SK-N-SH (cell line): Measurements from ENCODE around the gene LGALS12. TPM values are rescaled to one million over a fixed set of nuclear protein-coding genes. Genes with fewer than 3 reads are reported as not detected.

Experiments
- CTCF ChIA-PET: fragments of 300-600, 350-600 bp; formaldehyde crosslinking; extraction: SDS; loops from one replicate; lab custom pipeline; 2021; lab: Yijun Ruan, JAX
- POLR2A ChIA-PET: fragments of 350-600 bp; sonication (Branson Sonifier 250); formaldehyde crosslinking; extraction: SDS; loops from one replicate; lab custom pipeline; 2020; ENCODE audit warnings: antibody characterized with exemption, inconsistent platforms; lab: Yijun Ruan, JAX
- DNase-seq: peaks from one replicate; pipeline ENCODE4 v3.0.0; 2012
- H2AFZ ChIP-seq: fragments of 200-600 bp; sonication (generic); 2 replicates; pipeline ENCODE4 v1.8.1; 2016; ENCODE audit warnings: antibody characterized with exemption, mild to moderate bottlenecking, low read depth
- H3F3A ChIP-seq: fragments of 200-600 bp; sonication (generic); replicated peaks from 2 replicates; pipeline ENCODE3; 2016; ENCODE audit warnings: antibody characterized with exemption, mild to moderate bottlenecking; ENCODE audit not compliant: insufficient read depth
- H3K27ac ChIP-seq, 2 experiments: fragments of 200-500 bp in 1 of 2; fragments of 200-600 bp in 1 of 2; sonication (Bioruptor generic) in 1 of 2; sonication (generic), shearing (Covaris generic) in 1 of 2; 2 replicates each; pipeline versions ENCODE4 v1.5.1 to v1.6.1; 2014 to 2016; ENCODE audit warnings: low read depth in 2 of 2, inconsistent platforms in 1 of 2, low read length in 1 of 2, mild to moderate bottlenecking in 1 of 2, mixed read lengths in 1 of 2
- H3K27me3 ChIP-seq: fragments of 200-600 bp; sonication (generic), shearing (Covaris generic); 2 replicates; pipeline ENCODE4 v1.6.1; 2016; ENCODE audit warnings: mixed run types; ENCODE audit not compliant: insufficient read depth
- H3K36me3 ChIP-seq, 2 experiments: fragments of 200-500 bp in 1 of 2; fragments of 200-600 bp in 1 of 2; sonication (Bioruptor generic) in 1 of 2; sonication (generic) in 1 of 2; replicated peaks in 1 of 2; 2 replicates each; pipeline versions ENCODE3 to v1.5.1; 2014 to 2016; ENCODE audit warnings: low read length in 1 of 2, mild to moderate bottlenecking in 1 of 2; ENCODE audit not compliant: insufficient read depth in 2 of 2, control insufficient read depth in 1 of 2
- H3K4me1 ChIP-seq, 2 experiments: fragments of 200-500 bp in 1 of 2; fragments of 200-600 bp in 1 of 2; sonication (Bioruptor generic) in 1 of 2; sonication (generic), shearing (Covaris generic) in 1 of 2; 2 replicates each; pipeline versions ENCODE4 v1.5.1 to v1.6.1; 2014 to 2016; ENCODE audit warnings: low read depth in 1 of 2, low read length in 1 of 2, mixed run types in 1 of 2; ENCODE audit not compliant: insufficient read depth in 2 of 2, control insufficient read depth in 1 of 2
- H3K4me2 ChIP-seq: fragments of 200-600 bp; sonication (generic), shearing (Covaris generic); 2 replicates; pipeline ENCODE4 v1.6.1; 2017; ENCODE audit warnings: mixed run types
- H3K4me3 ChIP-seq, 2 experiments: fragments of 200-500 bp in 1 of 2; fragments of 200-600 bp in 1 of 2; sonication (Bioruptor generic) in 1 of 2; sonication (generic), shearing (Covaris generic) in 1 of 2; 2 replicates each; pipeline versions ENCODE4 v1.5.1 to v1.8.1; 2014 to 2016; ENCODE audit warnings: low read depth in 2 of 2, inconsistent platforms in 1 of 2, low read length in 1 of 2, mild to moderate bottlenecking in 1 of 2, mixed read lengths in 1 of 2, moderate library complexity in 1 of 2
- H3K79me2 ChIP-seq: fragments of 200-600 bp; sonication (generic); 2 replicates; pipeline ENCODE4 v1.8.1; 2017; ENCODE audit warnings: mild to moderate bottlenecking; ENCODE audit not compliant: insufficient read depth
- H3K9ac ChIP-seq: fragments of 200-600 bp; sonication (generic); 2 replicates; pipeline ENCODE4 v1.6.1; 2017; ENCODE audit warnings: mixed run types
- H3K9me2 ChIP-seq: fragments of 200-600 bp; sonication (generic); 2 replicates; pipeline ENCODE4 v1.6.1; 2017; ENCODE audit warnings: mixed run types
- H3K9me3 ChIP-seq: fragments of 200-600 bp; sonication (generic); 2 replicates; pipeline ENCODE4 v1.6.1; 2017; ENCODE audit warnings: mixed run types, mild to moderate bottlenecking, moderate library complexity
- H4K20me1 ChIP-seq: fragments of 200-600 bp; sonication (generic); 2 replicates; pipeline ENCODE4 v1.6.1; 2017; ENCODE audit warnings: mild to moderate bottlenecking, mixed run types; ENCODE audit not compliant: insufficient read depth
- ELF1 ChIP-seq: IDR thresholded peaks from 2 replicates; pipeline ENCODE4 v1.4.0; 2012
- EP300 ChIP-seq, 2 experiments: IDR thresholded peaks; 2 replicates each; pipeline versions ENCODE4 v1.4.0 to v1.6.1; 2012; ENCODE audit warnings: borderline replicate concordance in 1 of 2, low read depth in 1 of 2, low read length in 1 of 2
- FOSL2 ChIP-seq: IDR thresholded peaks from 2 replicates; pipeline ENCODE4 v1.4.0; 2012; ENCODE audit warnings: low read depth, mild to moderate bottlenecking, moderate library complexity, borderline replicate concordance
- FOXM1 ChIP-seq: IDR thresholded peaks from 2 replicates; pipeline ENCODE4 v1.4.0; 2012; ENCODE audit warnings: low read depth, mild to moderate bottlenecking
- GABPA ChIP-seq: IDR thresholded peaks from 2 replicates; pipeline ENCODE4 v1.4.0; 2012; ENCODE audit warnings: low read depth, mild to moderate bottlenecking
- GATA2 ChIP-seq: sonication (generic); formaldehyde crosslinking; IDR thresholded peaks from 2 replicates; pipeline ENCODE4 v1.5.0; 2020; ENCODE audit warnings: mild to moderate bottlenecking, missing genetic modification reagents
- JUND ChIP-seq: IDR thresholded peaks from 2 replicates; pipeline ENCODE4 v1.4.0; 2012
- MEF2A ChIP-seq: IDR thresholded peaks from 2 replicates; pipeline ENCODE4 v1.4.0; 2012; ENCODE audit warnings: low read depth, borderline replicate concordance
- MXI1 ChIP-seq: IDR thresholded peaks from 2 replicates; pipeline ENCODE4 v1.6.1; 2012; ENCODE audit warnings: mild to moderate bottlenecking, low read depth, low read length, improper control_type of control experiment
- NRF1 ChIP-seq: IDR thresholded peaks from 2 replicates; pipeline ENCODE4 v1.6.1; 2012; ENCODE audit warnings: low read depth, mild to moderate bottlenecking, low read length
- PBX3 ChIP-seq: IDR thresholded peaks from 2 replicates; pipeline ENCODE4; 2012
- POLR2AphosphoS5 ChIP-seq: IDR thresholded peaks from 2 replicates; pipeline ENCODE4 v1.6.1; 2012; ENCODE audit warnings: low read depth, low read length
- RCOR1 ChIP-seq: fragments of 150-350 bp; IDR thresholded peaks from 2 replicates; pipeline ENCODE4 v1.6.1; 2017; ENCODE audit warnings: antibody characterized with exemption, low read length
- REST ChIP-seq: IDR thresholded peaks from 2 replicates; pipeline ENCODE4 v1.6.1; 2012; ENCODE audit warnings: mild to moderate bottlenecking, low read depth, low read length, moderate library complexity
- RXRA ChIP-seq: IDR thresholded peaks from 2 replicates; pipeline ENCODE4 v1.4.0; 2012; ENCODE audit warnings: low read depth, mild to moderate bottlenecking, borderline replicate concordance
- SMC3 ChIP-seq: IDR thresholded peaks from 2 replicates; pipeline ENCODE4 v1.6.1; 2012; ENCODE audit warnings: low read depth, low read length, improper control_type of control experiment
- TAF1 ChIP-seq: IDR thresholded peaks from 2 replicates; pipeline ENCODE4 v1.6.1; 2012; ENCODE audit warnings: low read depth, mild to moderate bottlenecking, low read length, moderate library complexity, borderline replicate concordance
- TCF12 ChIP-seq: IDR thresholded peaks from 2 replicates; pipeline ENCODE4 v1.4.0; 2012
- YY1 ChIP-seq: IDR thresholded peaks from 2 replicates; pipeline ENCODE4 v1.4.0; 2012; ENCODE audit warnings: low read depth, mild to moderate bottlenecking
- WGBS: methylation state at CpG from one replicate; pipeline ENCODE4 v1.1.6; 2017; ENCODE audit warnings: low lambda C conversion rate; 5-methylcytosine and 5-hydroxymethylcytosine counted together
- polyA plus RNA-seq, 3 experiments: library from polyadenylated mRNA; depleted of rRNA; stranded (reverse); fragments of >200 nt; gene quantifications; 2 replicates each; pipeline ENCODE4 v1.2.3, GENCODE V29; 2012
- TF ChIP-seq, protein P1 (sequence below): IDR thresholded peaks from 2 replicates; pipeline ENCODE4 v1.4.0; 2012; ENCODE audit warnings: low read depth, borderline replicate concordance
- TF ChIP-seq, protein P2 (sequence below): IDR thresholded peaks from 2 replicates; pipeline ENCODE4 v1.4.0; 2012; ENCODE audit warnings: low read depth, borderline replicate concordance

Gene LGALS12
- polyA plus RNA-seq, 1 of the 3 experiments (the other 2 are of a cell fraction): not detected

- Histone ChIP-seq H3K4me3 (no peak overlapping the region), H3K9ac (no peak overlapping the region), H3K9me2 (no peaks in the 10 kb centered on the region), H3K4me2 (no peak overlapping the region), H3K27me3 (peaks cover 38% of the 10 kb centered on the region; the same call in 1 of the 2 replicates), H3K4me1 (no peaks in the 10 kb centered on the region; a peak in 1 of 4 replicates), H3K79me2 (no peaks in the 10 kb centered on the region), H3K9me3 (peaks cover 9% of the 10 kb centered on the region; the same call in 1 of the 2 replicates), H3K36me3 (no peaks in the 10 kb centered on the region), H4K20me1 (no peaks in the 10 kb centered on the region), H2AFZ (no peak overlapping the region), H3F3A (no peaks in the 10 kb centered on the region), H3K27ac (no peak overlapping the region)
- ChIA-PET CTCF (interaction anchor here (1.2 to 3.2 kb wide), 3 partner anchors 9 to 154 kb away, joined by 3 to 31 read pairs (median 6); no protein-coding TSS in a partner anchor), POLR2A (no interaction called here)
- WGBS: 13% methylated on average over 1 of the region's 1 CpG
- TF ChIP-seq MEF2A (no peak), GATA2 (CRISPR knock-in tag) (no peak), RXRA (no peak), TAF1 (no peak), NRF1 (no peak), POLR2AphosphoS5 (no peak), PBX3 (no peak), RCOR1 (no peak)
- no peak for DNase-seq
Observed at GRCh38 chr11:63488789-63489188, 17.1 kb upstream of the LGALS12 start.

GRCh38 chr11:63489879-63490278 is 16.0 kb upstream of the LGALS12 start:
- Histone ChIP-seq H3K9me3 (peaks cover 9% of the 10 kb centered on the region; the same call in 1 of the 2 replicates), H3K9me2 (no peaks in the 10 kb centered on the region), H3K36me3 (no peaks in the 10 kb centered on the region), H4K20me1 (no peaks in the 10 kb centered on the region), H3K4me1 (no peaks in the 10 kb centered on the region; a peak in 1 of 4 replicates), H3F3A (no peaks in the 10 kb centered on the region), H3K27ac (no peak overlapping the region), H3K4me2 (no peak overlapping the region), H2AFZ (no peak overlapping the region), H3K4me3 (no peak overlapping the region), H3K9ac (no peak overlapping the region), H3K27me3 (peaks cover 38% of the 10 kb centered on the region; the same call in 1 of the 2 replicates), H3K79me2 (no peaks in the 10 kb centered on the region)
- ChIA-PET POLR2A (no interaction called here), CTCF (interaction anchor here (1.2 to 3.2 kb wide), 4 partner anchors 10 to 152 kb away, joined by 3 to 31 read pairs (median 4); no protein-coding TSS in a partner anchor)
- DNase-seq: no peak
- 63% methylated on average over 3 of the region's 3 CpGs for WGBS
- TF ChIP-seq, protein P1, sequence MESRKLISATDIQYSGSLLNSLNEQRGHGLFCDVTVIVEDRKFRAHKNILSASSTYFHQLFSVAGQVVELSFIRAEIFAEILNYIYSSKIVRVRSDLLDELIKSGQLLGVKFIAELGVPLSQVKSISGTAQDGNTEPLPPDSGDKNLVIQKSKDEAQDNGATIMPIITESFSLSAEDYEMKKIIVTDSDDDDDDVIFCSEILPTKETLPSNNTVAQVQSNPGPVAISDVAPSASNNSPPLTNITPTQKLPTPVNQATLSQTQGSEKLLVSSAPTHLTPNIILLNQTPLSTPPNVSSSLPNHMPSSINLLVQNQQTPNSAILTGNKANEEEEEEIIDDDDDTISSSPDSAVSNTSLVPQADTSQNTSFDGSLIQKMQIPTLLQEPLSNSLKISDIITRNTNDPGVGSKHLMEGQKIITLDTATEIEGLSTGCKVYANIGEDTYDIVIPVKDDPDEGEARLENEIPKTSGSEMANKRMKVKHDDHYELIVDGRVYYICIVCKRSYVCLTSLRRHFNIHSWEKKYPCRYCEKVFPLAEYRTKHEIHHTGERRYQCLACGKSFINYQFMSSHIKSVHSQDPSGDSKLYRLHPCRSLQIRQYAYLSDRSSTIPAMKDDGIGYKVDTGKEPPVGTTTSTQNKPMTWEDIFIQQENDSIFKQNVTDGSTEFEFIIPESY: no peak
- TF ChIP-seq EP300 (IDR thresholded peaks at IDR 0.05; ENCODE audit: borderline replicate concordance in 1 of 2, low read depth in 1 of 2, low read length in 1 of 2) (no peak), GATA2 (CRISPR knock-in tag) (no peak), FOSL2 (no peak), JUND (no peak), RCOR1 (no peak), REST (no peak), MXI1 (no peak), PBX3 (no peak), TCF12 (no peak), YY1 (no peak), FOXM1 (no peak), ELF1 (no peak), SMC3 (no peak), GABPA (no peak)
- TF ChIP-seq, protein P2, sequence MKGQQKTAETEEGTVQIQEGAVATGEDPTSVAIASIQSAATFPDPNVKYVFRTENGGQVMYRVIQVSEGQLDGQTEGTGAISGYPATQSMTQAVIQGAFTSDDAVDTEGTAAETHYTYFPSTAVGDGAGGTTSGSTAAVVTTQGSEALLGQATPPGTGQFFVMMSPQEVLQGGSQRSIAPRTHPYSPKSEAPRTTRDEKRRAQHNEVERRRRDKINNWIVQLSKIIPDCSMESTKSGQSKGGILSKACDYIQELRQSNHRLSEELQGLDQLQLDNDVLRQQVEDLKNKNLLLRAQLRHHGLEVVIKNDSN: no peak
